ENCODE data around the gene TPSAB1. TPM values are rescaled to one million over a fixed set of nuclear protein-coding genes. Genes with fewer than 3 reads are reported as not detected.

TPSAB1 gene
- total and polyA plus RNA-seq, 2 donors from 2014 or later, result 1.6 to 156 TPM

DNA sequence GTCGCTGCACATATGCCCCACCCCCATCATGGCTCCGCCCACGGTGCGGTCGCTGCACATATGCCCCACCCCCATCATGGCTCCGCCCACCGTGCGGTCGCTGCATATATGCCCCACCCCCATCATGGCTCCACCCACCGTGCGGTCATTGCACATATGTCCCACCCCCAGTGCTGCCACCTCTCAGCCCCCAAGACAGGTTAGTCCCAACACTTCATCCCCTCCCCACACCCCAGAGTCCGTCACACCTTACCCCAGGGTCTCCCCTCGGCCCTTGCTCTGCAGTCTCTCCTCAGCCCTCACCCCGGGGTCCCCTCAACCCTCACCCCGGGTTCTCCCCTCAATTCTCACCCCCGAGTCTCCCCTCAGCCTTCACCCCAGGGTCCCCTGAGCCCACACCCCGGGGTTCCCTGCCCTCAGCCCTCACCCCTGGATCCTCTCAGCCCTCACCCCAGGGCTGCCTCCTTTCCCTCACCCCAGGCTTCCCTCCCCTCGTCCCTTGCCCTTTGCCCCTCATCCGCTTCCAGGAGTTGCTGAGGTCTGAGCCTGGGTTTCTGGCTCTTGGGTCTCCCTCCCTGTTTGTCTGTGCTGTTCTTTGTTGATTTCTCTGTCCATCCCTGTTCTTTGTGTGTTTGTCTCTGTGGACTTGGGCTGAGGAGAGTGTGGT is 41.0 kb upstream of the TPSAB1 start:
- no peaks in the 10 kb centered on the region for H3K27me3 ChIP-seq (ENCODE audit: control insufficient read depth, insufficient read depth, low read length)
- intact Hi-C loops (cut with DNase I), result no loop called here
- H3K4me3 ChIP-seq (ENCODE audit: low read length in 3 of 3), result no peak overlapping the region
- TF ChIP-seq, protein P1, sequence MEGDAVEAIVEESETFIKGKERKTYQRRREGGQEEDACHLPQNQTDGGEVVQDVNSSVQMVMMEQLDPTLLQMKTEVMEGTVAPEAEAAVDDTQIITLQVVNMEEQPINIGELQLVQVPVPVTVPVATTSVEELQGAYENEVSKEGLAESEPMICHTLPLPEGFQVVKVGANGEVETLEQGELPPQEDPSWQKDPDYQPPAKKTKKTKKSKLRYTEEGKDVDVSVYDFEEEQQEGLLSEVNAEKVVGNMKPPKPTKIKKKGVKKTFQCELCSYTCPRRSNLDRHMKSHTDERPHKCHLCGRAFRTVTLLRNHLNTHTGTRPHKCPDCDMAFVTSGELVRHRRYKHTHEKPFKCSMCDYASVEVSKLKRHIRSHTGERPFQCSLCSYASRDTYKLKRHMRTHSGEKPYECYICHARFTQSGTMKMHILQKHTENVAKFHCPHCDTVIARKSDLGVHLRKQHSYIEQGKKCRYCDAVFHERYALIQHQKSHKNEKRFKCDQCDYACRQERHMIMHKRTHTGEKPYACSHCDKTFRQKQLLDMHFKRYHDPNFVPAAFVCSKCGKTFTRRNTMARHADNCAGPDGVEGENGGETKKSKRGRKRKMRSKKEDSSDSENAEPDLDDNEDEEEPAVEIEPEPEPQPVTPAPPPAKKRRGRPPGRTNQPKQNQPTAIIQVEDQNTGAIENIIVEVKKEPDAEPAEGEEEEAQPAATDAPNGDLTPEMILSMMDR (IDR thresholded peaks at IDR 0.05; ENCODE audit: borderline replicate concordance, extremely low read depth, insufficient read depth), result no peak
- H3K4me1 ChIP-seq (ENCODE audit: control insufficient read depth in 2 of 3, insufficient read depth in 2 of 3, low read depth in 1 of 3, low read length in 3 of 3), result peaks cover 0 to 4% (median 0%) of the 10 kb centered on the region in 3 donors
- H3K9me3 ChIP-seq (ENCODE audit: control insufficient read depth in 2 of 3, insufficient read depth in 1 of 3, low read length in 3 of 3), result no peaks in the 10 kb centered on the region
- no peak overlapping the region for H3K9ac ChIP-seq (ENCODE audit: low read length in 3 of 3)
- no peaks in the 10 kb centered on the region for H3K36me3 ChIP-seq (ENCODE audit: control insufficient read depth in 2 of 3, insufficient read depth in 3 of 3, low read length in 3 of 3)
- no peak overlapping the region for H3K27ac ChIP-seq (ENCODE audit: low read depth in 2 of 2, low read length in 2 of 2)
- no peak for FAIRE-seq
- no peak for DNase-seq

DNA sequence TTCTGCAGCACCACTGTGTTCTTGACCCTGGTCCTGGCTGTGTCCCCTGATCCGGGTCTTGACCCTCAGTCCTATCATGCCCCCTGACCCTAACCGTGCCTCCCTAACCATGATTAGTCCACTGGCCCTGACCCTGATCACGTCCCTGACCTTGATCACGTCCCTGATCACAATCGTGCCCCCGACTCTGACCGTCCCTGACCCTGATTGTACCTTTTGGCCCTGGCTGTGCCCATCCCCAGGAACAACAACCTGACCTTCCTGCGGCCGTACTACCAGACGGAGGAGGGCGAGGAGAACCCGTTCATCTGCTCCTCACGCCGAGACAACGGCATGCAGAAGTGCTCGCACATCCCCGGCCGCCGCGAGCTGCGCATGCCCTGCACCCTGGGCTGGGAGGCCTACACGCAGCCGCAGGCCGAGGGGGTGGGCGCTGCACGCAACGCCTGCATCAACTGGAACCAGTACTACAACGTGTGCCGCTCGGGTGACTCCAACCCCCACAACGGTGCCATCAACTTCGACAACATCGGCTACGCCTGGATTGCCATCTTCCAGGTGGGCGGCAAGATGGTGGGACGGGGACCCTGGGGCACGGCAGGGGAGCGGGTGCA is 40.4 kb upstream of the TPSAB1 start:
- no peaks in the 10 kb centered on the region for H3K36me3 ChIP-seq (ENCODE audit: control insufficient read depth in 2 of 3, insufficient read depth in 3 of 3, low read length in 3 of 3)

DNA sequence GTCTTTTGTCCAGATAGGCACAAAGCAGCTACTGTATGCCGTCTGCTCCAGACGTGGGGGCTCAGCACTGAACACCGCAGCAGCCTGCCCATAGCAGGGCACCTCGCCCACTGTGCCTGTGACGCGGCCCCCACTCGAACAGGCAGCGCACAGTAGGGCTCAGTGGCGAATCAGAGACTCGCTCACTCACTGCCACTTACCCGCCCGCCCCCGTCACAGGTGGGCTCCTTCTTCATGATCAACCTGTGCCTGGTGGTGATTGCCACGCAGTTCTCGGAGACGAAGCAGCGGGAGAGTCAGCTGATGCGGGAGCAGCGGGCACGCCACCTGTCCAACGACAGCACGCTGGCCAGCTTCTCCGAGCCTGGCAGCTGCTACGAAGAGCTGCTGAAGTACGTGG is 39.1 kb upstream of the TPSAB1 start:
- FAIRE-seq, result no peak
- TF ChIP-seq, protein P1 (IDR thresholded peaks at IDR 0.05; ENCODE audit: borderline replicate concordance, extremely low read depth, insufficient read depth), result no peak
- DNase-seq, result no peak
- Histone ChIP-seq H3K27me3 (ENCODE audit: control insufficient read depth, insufficient read depth, low read length) (no peaks in the 10 kb centered on the region), H3K4me1 (ENCODE audit: control insufficient read depth in 2 of 3, insufficient read depth in 2 of 3, low read depth in 1 of 3, low read length in 3 of 3) (peaks cover 0 to 2% (median 0%) of the 10 kb centered on the region in 3 donors), H3K9ac (ENCODE audit: low read length in 3 of 3) (no peak overlapping the region), H3K4me3 (ENCODE audit: low read length in 3 of 3) (no peak overlapping the region), H3K27ac (ENCODE audit: low read depth in 2 of 2, low read length in 2 of 2) (no peak overlapping the region), H3K9me3 (ENCODE audit: control insufficient read depth in 2 of 3, insufficient read depth in 1 of 3, low read length in 3 of 3) (no peaks in the 10 kb centered on the region), H3K36me3 (ENCODE audit: control insufficient read depth in 2 of 3, insufficient read depth in 3 of 3, low read length in 3 of 3) (no peaks in the 10 kb centered on the region)
- intact Hi-C loops (cut with DNase I), result no loop called here

More for the DNA sequence above, 40.4 kb upstream of the TPSAB1 start:
- H3K27me3 ChIP-seq (ENCODE audit: control insufficient read depth, insufficient read depth, low read length), result no peaks in the 10 kb centered on the region
- TF ChIP-seq, protein P1 (IDR thresholded peaks at IDR 0.05; ENCODE audit: borderline replicate concordance, extremely low read depth, insufficient read depth), result no peak
- H3K4me1 ChIP-seq (ENCODE audit: control insufficient read depth in 2 of 3, insufficient read depth in 2 of 3, low read depth in 1 of 3, low read length in 3 of 3), result peaks cover 0 to 2% (median 0%) of the 10 kb centered on the region in 3 donors
- no peak overlapping the region for H3K27ac ChIP-seq (ENCODE audit: low read depth in 2 of 2, low read length in 2 of 2)
- intact Hi-C loops (cut with DNase I), result no loop called here
- FAIRE-seq (no peak), DNase-seq (no peak)
- no peaks in the 10 kb centered on the region for H3K9me3 ChIP-seq (ENCODE audit: control insufficient read depth in 2 of 3, insufficient read depth in 1 of 3, low read length in 3 of 3)
- no peak overlapping the region for H3K9ac ChIP-seq (ENCODE audit: low read length in 3 of 3)
- H3K4me3 ChIP-seq (ENCODE audit: low read length in 3 of 3), result no peak overlapping the region

Measured in kidney (tissue), 14 donors.